Endometrial microvascular endothelial cells (primary cell): ENCODE results near the gene AOAH. TPM values are rescaled to one million over a fixed set of nuclear protein-coding genes. Genes with fewer than 3 reads are reported as not detected.

ENCODE experiments used
- in situ Hi-C: cut with HindIII; loops from 2 replicates; pipeline ENCODE4 v1.10.0; 2017; ENCODE audit warnings: low sequenced_read_pairs, low pct_unique_long_range_greater_than_20kb; ENCODE audit errors: inconsistent ontology term
- total RNA-seq: library from RNA; depleted of rRNA; stranded (reverse); fragments of >200 nt; gene quantifications from one replicate; pipeline ENCODE4 v1.2.3, GENCODE V29; 2015; ENCODE audit errors: inconsistent ontology term

AOAH gene
- total RNA-seq, 1 donor from 2014 or later, result not detected

- in situ Hi-C loops, result no loop called here
These were observed 126.1 kb downstream of the AOAH start for GRCh38 chr7:36598054-36598674.

GRCh38 chr7:36597090-36597773 is 127.1 kb downstream of the AOAH start:
- in situ Hi-C loops, result no loop called here

GRCh38 chr7:36594445-36594844 is 129.8 kb downstream of the AOAH start:
- in situ Hi-C loops, result no loop called here

- in situ Hi-C loops, result no loop called here
These were observed 132.7 kb downstream of the AOAH start for GRCh38 chr7:36591636-36592035.

GRCh38 chr7:36589391-36589790 is 134.9 kb downstream of the AOAH start:
- in situ Hi-C loops, result no loop called here

- in situ Hi-C loops, result no loop called here
These were observed 141.0 kb downstream of the AOAH start for GRCh38 chr7:36583318-36583717.

GRCh38 chr7:36575832-36576231 is 148.5 kb downstream of the AOAH start:
- in situ Hi-C loops, result no loop called here

GRCh38 chr7:36573066-36573465 is 151.2 kb downstream of the AOAH start:
- in situ Hi-C loops, result no loop called here

- in situ Hi-C loops, result no loop called here
These were observed 153.1 kb downstream of the AOAH start for GRCh38 chr7:36571190-36571560.

- in situ Hi-C loops, result no loop called here
These were observed 153.6 kb downstream of the AOAH start for GRCh38 chr7:36570528-36571189.

GRCh38 chr7:36568452-36568849 is 155.8 kb downstream of the AOAH start:
- in situ Hi-C loops, result no loop called here

- in situ Hi-C loops, result no loop called here
These were observed 156.4 kb downstream of the AOAH start for GRCh38 chr7:36567699-36568451.

GRCh38 chr7:36565792-36566356 is 158.4 kb downstream of the AOAH start:
- in situ Hi-C loops, result no loop called here

GRCh38 chr7:36564489-36564888 is 159.8 kb downstream of the AOAH start:
- in situ Hi-C loops, result no loop called here

- in situ Hi-C loops, result no loop called here
These were observed 160.5 kb downstream of the AOAH start for GRCh38 chr7:36563706-36564327.

GRCh38 chr7:36562121-36562520 is 162.2 kb downstream of the AOAH start:
- in situ Hi-C loops, result no loop called here

GRCh38 chr7:36549029-36549428 is 175.3 kb downstream of the AOAH start:
- in situ Hi-C loops, result no loop called here

GRCh38 chr7:36547416-36547815 is 176.9 kb downstream of the AOAH start:
- in situ Hi-C loops, result no loop called here

- in situ Hi-C loops, result no loop called here
These were observed 178.0 kb downstream of the AOAH start for GRCh38 chr7:36546331-36546730.
